Activated CD8-positive, alpha-beta T cell treated with anti-CD3 and anti-CD28 coated beads for 36 hours (primary cell): Measurements from ENCODE around the gene KLRD1. TPM values are rescaled to one million over a fixed set of nuclear protein-coding genes. Genes with fewer than 3 reads are reported as not detected.

Source experiments
- ATAC-seq: fragments of 200-7000 bp; cut with Tn5 transposase; one replicate; pipeline ENCODE4 v1.10.0; 2021; ENCODE audit warnings: mild to moderate bottlenecking, moderate library complexity
- CTCF ChIA-PET: fragments of 350-600 bp; sonication (Branson Sonifier 250); formaldehyde crosslinking; loops from one replicate; lab custom pipeline; 2021; ENCODE audit warnings: antibody characterized with exemption; lab: Charles Lee
- POLR2A ChIA-PET: fragments of 350-600 bp; sonication (Branson Sonifier 250); formaldehyde crosslinking; loops from one replicate; lab custom pipeline; 2021; ENCODE audit warnings: antibody characterized with exemption; lab: Charles Lee
- DNase-seq: peaks from one replicate; pipeline ENCODE4 v3.0.0-alpha.2; 2020
- H3K27ac Mint-ChIP-seq: one replicate; pipeline ENCODE4 v1.8.0; 2021; ENCODE audit warnings: mild to moderate bottlenecking, mixed read lengths
- H3K27me3 Mint-ChIP-seq: one replicate; pipeline ENCODE4 v1.8.0; 2021; ENCODE audit warnings: mixed read lengths
- H3K36me3 Mint-ChIP-seq: one replicate; pipeline ENCODE4 v1.8.0; 2021; ENCODE audit warnings: low read depth, mixed read lengths
- H3K4me1 Mint-ChIP-seq: one replicate; pipeline ENCODE4 v1.8.0; 2021; ENCODE audit warnings: low read depth, mixed read lengths
- H3K4me3 Mint-ChIP-seq: one replicate; pipeline ENCODE4 v1.8.0; 2021; ENCODE audit warnings: mild to moderate bottlenecking, moderate library complexity, mixed read lengths
- H3K9me3 Mint-ChIP-seq: one replicate; pipeline ENCODE4 v1.8.0; 2021; ENCODE audit warnings: mixed read lengths
- intact Hi-C: fragments of 100-400 bp; cut with micrococcal nuclease; formaldehyde crosslinking; loops from one replicate; pipeline ENCODE4 v1.10.0; 2022
- total RNA-seq, 2 experiments: library from RNA; stranded (reverse); gene quantifications; one replicate each; pipeline ENCODE4 v1.2.3, GENCODE V29; 2021
- TF ChIP-seq, protein P1 (sequence below): fragments of 200-600 bp; IDR thresholded peaks from one replicate; pipeline ENCODE4 v1.8.0; 2022; ENCODE audit warnings: antibody characterized with exemption, mild to moderate bottlenecking

Gene KLRD1
- total RNA-seq, 2 experiments from 2014 or later: 6.9 to 10.8 TPM

DNA sequence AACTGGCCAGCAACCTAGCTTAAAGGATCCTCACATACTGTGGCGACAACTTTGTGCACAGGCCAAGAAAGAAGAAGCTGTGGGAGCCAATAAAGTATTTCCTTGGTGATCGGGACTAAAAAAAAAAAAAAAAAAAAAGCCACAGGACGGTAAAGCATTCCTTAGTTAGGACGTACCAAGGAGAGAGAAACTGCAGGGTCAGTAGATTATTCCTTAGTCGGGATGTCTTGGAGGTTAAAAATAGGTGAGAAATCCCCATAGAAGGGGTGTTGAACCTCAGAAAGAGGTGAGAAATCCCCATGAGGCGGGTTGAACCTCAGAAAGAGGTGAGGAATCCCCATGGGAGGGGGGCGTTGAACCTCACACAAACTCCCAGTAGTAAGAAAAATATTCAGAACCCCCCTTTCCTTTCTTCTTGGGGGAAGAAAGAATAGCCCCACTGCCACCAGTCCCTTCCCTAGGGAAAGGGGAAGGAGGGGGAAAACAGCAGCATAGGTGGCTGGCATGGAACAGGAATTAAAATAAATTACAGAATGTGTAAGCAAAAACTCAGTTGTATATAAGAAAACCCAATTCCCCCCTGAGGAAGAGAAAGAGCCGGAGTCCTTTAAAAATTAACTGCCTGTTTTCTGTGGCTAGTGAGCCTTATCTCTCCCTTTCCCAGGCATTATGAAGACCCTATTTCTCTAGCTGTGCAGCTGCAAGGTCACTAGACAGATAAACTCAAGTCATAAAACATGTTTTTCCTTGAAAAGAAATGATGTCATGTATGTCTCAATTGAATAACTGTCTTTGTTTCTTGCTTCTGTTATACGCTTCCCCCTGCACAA lies 55.4 kb downstream of the KLRD1 start:
- DNase-seq (peak; percentile 53), ATAC-seq (no peak)
- TF ChIP-seq, protein P1, sequence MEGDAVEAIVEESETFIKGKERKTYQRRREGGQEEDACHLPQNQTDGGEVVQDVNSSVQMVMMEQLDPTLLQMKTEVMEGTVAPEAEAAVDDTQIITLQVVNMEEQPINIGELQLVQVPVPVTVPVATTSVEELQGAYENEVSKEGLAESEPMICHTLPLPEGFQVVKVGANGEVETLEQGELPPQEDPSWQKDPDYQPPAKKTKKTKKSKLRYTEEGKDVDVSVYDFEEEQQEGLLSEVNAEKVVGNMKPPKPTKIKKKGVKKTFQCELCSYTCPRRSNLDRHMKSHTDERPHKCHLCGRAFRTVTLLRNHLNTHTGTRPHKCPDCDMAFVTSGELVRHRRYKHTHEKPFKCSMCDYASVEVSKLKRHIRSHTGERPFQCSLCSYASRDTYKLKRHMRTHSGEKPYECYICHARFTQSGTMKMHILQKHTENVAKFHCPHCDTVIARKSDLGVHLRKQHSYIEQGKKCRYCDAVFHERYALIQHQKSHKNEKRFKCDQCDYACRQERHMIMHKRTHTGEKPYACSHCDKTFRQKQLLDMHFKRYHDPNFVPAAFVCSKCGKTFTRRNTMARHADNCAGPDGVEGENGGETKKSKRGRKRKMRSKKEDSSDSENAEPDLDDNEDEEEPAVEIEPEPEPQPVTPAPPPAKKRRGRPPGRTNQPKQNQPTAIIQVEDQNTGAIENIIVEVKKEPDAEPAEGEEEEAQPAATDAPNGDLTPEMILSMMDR: no peak
- intact Hi-C loops: loop anchor here (5.0 to 10.0 kb wide), 4 partner anchors 41 to 192 kb away; no protein-coding TSS in a partner anchor
- CTCF ChIA-PET: interaction anchor here (0.8 to 4.0 kb wide), 2 partner anchors 32 to 127 kb away, joined by 3 to 26 read pairs; no protein-coding TSS in a partner anchor
- POLR2A ChIA-PET: interaction anchor here (0.9 to 1.6 kb wide), 3 partner anchors 23 to 31 kb away, joined by 3 to 11 read pairs (median 4); no protein-coding TSS in a partner anchor
- H3K27ac Mint-ChIP-seq: no peak overlapping the region
- H3K4me3 Mint-ChIP-seq: no peak overlapping the region
- H3K4me1 Mint-ChIP-seq: peaks cover 38% of the 10 kb centered on the region
- H3K36me3 Mint-ChIP-seq: peaks cover 50% of the 10 kb centered on the region
- H3K27me3 Mint-ChIP-seq: no peaks in the 10 kb centered on the region
- H3K9me3 Mint-ChIP-seq: peaks cover 9% of the 10 kb centered on the region

DNA sequence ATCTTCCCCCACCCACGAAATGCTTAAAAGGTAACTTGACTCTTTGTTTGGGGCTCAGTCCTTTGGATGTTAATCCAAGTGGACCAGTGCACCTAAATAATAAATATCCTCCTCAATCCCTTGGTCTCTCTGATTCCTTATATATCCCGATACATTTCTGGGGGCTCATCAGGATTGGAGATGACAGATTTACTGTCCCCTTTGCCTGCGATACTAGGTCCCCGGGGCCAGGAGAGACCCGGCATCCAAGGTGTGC lies 55.9 kb downstream of the KLRD1 start:
- no peak overlapping the region for H3K27ac Mint-ChIP-seq
- H3K27me3 Mint-ChIP-seq: no peaks in the 10 kb centered on the region
- peaks cover 9% of the 10 kb centered on the region for H3K9me3 Mint-ChIP-seq
- ATAC-seq: no peak
- CTCF ChIA-PET: interaction anchor here (0.8 to 4.0 kb wide), 2 partner anchors 33 to 128 kb away, joined by 3 to 26 read pairs; no protein-coding TSS in a partner anchor
- DNase-seq: peak; percentile 51
- H3K4me1 Mint-ChIP-seq: peaks cover 43% of the 10 kb centered on the region
- TF ChIP-seq, protein P1: no peak
- POLR2A ChIA-PET: interaction anchor here (0.8 to 3.6 kb wide), 5 partner anchors 22 to 43 kb away, joined by 3 to 15 read pairs (median 4); no protein-coding TSS in a partner anchor
- H3K36me3 Mint-ChIP-seq: peaks cover 50% of the 10 kb centered on the region
- H3K4me3 Mint-ChIP-seq: no peak overlapping the region
- intact Hi-C loops: loop anchor here (5.0 to 10.0 kb wide), 4 partner anchors 41 to 191 kb away; no protein-coding TSS in a partner anchor

DNA sequence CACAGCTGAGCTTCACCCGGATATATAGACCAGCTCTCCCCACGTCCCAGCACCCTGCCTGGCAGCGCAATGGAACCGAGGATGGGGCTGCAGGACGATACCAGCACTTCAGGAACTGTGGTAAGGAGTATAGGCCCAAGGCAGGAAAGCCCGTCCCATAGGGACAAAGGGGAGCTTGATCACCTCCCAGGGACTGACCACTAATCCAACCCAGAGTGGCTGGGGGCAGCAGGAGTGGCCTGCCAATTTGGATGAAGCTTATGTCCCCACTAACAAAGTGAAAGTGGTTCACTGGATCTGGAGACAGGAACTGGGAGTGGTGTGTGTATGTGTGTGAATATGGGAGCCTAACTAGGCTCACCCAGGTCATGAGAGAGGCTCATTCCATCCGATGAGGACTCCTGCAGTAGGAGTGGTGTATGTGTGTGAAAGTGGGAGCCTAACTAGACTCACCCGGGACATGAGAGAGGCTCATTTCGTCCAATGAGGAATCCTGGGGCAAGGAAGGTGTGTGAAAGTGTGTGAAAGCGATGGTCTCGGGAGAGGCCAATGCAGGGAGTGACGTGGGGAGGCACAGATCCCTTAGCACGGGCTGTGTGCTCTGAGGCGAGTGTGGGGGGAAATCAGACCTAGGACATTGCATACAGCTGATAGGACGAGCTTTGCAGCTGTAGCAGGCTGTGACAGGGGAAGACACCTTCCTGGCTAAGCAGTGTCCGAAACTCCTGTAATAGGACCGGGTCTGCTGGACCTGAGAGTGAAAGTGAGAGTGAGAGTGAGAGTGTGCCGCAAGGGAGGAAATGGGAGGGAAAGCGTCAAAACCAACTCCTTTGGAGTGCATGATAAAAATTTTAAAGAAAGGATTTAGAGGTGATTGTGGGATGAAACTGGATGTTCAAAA lies 56.5 kb downstream of the KLRD1 start:
- ATAC-seq (peak; percentile 64), DNase-seq (peak; percentile 60)
- ChIA-PET CTCF (interaction anchor here (0.8 to 4.0 kb wide), 7 partner anchors 22 to 386 kb away, joined by 3 to 37 read pairs (median 5); no protein-coding TSS in a partner anchor), POLR2A (interaction anchor here (0.6 to 3.6 kb wide), 12 partner anchors 21 to 333 kb away, joined by 3 to 15 read pairs (median 4); partner anchors contain the start of gene CLEC1A)
- Mint-ChIP-seq H3K4me3 (no peak overlapping the region), H3K4me1 (peaks cover 41% of the 10 kb centered on the region), H3K27ac (no peak overlapping the region), H3K9me3 (peaks cover 7% of the 10 kb centered on the region), H3K36me3 (peaks cover 49% of the 10 kb centered on the region), H3K27me3 (no peaks in the 10 kb centered on the region)
- intact Hi-C loops: loop anchor here (2.0 to 10.0 kb wide), 5 partner anchors 27 to 191 kb away; partner anchors contain the start of gene KLRK1
- TF ChIP-seq, protein P1: no peak

DNA sequence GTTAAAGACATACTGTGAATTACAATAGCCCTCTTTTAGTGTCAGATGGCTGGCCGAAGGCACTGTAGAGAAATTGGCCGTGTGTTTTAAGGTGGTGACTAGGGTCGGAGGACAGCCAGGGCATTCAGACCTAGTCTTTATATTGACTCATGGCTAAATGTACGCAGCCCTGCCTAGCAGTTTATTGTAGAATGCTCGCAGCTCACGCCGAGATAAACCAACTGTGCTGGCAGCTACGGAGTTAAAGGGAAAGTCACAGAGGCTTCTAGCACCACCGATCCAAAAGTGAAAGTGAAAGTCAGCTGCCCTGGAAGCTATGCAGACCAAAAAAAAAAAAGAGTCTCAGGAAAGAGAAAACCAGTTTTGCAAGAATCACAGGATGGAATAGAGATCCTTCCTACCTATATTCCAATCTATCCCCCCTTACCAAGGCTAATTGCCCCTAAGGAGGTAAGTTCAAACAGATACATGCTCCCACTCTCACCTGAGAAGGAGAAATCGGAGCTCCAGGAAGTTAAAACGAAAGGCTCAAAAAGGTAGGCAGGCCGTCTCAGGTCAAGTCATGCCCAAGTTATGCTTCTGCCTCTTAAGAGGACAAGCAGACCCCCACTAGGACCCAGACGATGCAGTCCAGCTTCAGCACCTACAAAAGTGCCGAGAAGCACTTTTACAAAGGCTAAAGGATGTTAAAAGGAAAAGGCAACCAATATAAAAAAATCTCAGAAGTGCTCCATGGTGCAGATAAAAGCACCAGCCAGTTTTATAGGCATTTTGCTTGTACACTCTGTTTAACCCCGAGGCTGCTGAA lies 57.3 kb downstream of the KLRD1 start:
- peaks cover 50% of the 10 kb centered on the region for H3K36me3 Mint-ChIP-seq
- CTCF ChIA-PET: interaction anchor here (0.9 to 4.0 kb wide), 13 partner anchors 21 to 385 kb away, joined by 3 to 37 read pairs (median 5); no protein-coding TSS in a partner anchor
- H3K27ac Mint-ChIP-seq: no peak overlapping the region
- POLR2A ChIA-PET: interaction anchor here (0.6 to 4.6 kb wide), 21 partner anchors 9 to 695 kb away, joined by 3 to 18 read pairs (median 4); partner anchors contain the start of genes CLEC1A and STYK1
- peaks cover 41% of the 10 kb centered on the region for H3K4me1 Mint-ChIP-seq
- no peak overlapping the region for H3K4me3 Mint-ChIP-seq
- H3K27me3 Mint-ChIP-seq: no peaks in the 10 kb centered on the region
- peak; percentile 62 for ATAC-seq
- H3K9me3 Mint-ChIP-seq: peaks cover 7% of the 10 kb centered on the region
- TF ChIP-seq, protein P1: no peak
- intact Hi-C loops: loop anchor here (2.0 to 10.0 kb wide), 6 partner anchors 26 to 190 kb away; partner anchors contain the start of gene KLRK1
- DNase-seq: peak; percentile 83
